PC-9 (cell line): ENCODE results near the gene C1orf21.

Experiments
- EZH2 ChIP-seq: fragments of 200-600 bp; sonication (generic); IDR thresholded peaks from 2 replicates; pipeline ENCODE4 v1.8.0; 2017; ENCODE audit warnings: antibody characterized with exemption, low read depth
- TF ChIP-seq, protein P1 (sequence below): fragments of 200-600 bp; sonication (generic); conservative IDR thresholded peaks from 2 replicates; pipeline ENCODE4 v1.6.1; 2017; ENCODE audit warnings: mixed run types, antibody characterized with exemption, mild to moderate bottlenecking, moderate library complexity

- TF ChIP-seq, protein P1, sequence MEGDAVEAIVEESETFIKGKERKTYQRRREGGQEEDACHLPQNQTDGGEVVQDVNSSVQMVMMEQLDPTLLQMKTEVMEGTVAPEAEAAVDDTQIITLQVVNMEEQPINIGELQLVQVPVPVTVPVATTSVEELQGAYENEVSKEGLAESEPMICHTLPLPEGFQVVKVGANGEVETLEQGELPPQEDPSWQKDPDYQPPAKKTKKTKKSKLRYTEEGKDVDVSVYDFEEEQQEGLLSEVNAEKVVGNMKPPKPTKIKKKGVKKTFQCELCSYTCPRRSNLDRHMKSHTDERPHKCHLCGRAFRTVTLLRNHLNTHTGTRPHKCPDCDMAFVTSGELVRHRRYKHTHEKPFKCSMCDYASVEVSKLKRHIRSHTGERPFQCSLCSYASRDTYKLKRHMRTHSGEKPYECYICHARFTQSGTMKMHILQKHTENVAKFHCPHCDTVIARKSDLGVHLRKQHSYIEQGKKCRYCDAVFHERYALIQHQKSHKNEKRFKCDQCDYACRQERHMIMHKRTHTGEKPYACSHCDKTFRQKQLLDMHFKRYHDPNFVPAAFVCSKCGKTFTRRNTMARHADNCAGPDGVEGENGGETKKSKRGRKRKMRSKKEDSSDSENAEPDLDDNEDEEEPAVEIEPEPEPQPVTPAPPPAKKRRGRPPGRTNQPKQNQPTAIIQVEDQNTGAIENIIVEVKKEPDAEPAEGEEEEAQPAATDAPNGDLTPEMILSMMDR: no peak
- no peak for TF ChIP-seq EZH2
Measured at GRCh38 chr1:184643661-184644060, 256.8 kb downstream of the C1orf21 start.
